ENCODE data around the gene CDC42BPB. TPM values are rescaled to one million over a fixed set of nuclear protein-coding genes. Genes with fewer than 3 reads are reported as not detected.

The CDC42BPB gene, protein sequence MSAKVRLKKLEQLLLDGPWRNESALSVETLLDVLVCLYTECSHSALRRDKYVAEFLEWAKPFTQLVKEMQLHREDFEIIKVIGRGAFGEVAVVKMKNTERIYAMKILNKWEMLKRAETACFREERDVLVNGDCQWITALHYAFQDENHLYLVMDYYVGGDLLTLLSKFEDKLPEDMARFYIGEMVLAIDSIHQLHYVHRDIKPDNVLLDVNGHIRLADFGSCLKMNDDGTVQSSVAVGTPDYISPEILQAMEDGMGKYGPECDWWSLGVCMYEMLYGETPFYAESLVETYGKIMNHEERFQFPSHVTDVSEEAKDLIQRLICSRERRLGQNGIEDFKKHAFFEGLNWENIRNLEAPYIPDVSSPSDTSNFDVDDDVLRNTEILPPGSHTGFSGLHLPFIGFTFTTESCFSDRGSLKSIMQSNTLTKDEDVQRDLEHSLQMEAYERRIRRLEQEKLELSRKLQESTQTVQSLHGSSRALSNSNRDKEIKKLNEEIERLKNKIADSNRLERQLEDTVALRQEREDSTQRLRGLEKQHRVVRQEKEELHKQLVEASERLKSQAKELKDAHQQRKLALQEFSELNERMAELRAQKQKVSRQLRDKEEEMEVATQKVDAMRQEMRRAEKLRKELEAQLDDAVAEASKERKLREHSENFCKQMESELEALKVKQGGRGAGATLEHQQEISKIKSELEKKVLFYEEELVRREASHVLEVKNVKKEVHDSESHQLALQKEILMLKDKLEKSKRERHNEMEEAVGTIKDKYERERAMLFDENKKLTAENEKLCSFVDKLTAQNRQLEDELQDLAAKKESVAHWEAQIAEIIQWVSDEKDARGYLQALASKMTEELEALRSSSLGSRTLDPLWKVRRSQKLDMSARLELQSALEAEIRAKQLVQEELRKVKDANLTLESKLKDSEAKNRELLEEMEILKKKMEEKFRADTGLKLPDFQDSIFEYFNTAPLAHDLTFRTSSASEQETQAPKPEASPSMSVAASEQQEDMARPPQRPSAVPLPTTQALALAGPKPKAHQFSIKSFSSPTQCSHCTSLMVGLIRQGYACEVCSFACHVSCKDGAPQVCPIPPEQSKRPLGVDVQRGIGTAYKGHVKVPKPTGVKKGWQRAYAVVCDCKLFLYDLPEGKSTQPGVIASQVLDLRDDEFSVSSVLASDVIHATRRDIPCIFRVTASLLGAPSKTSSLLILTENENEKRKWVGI (N-terminal part only)
- polyA plus RNA-seq (2013, experiment 1 of 2; ENCODE audit: insufficient read length) = 76.9 TPM
- polyA plus RNA-seq (2013, experiment 2 of 2; ENCODE audit: insufficient read length) = 76.1 TPM

DNA sequence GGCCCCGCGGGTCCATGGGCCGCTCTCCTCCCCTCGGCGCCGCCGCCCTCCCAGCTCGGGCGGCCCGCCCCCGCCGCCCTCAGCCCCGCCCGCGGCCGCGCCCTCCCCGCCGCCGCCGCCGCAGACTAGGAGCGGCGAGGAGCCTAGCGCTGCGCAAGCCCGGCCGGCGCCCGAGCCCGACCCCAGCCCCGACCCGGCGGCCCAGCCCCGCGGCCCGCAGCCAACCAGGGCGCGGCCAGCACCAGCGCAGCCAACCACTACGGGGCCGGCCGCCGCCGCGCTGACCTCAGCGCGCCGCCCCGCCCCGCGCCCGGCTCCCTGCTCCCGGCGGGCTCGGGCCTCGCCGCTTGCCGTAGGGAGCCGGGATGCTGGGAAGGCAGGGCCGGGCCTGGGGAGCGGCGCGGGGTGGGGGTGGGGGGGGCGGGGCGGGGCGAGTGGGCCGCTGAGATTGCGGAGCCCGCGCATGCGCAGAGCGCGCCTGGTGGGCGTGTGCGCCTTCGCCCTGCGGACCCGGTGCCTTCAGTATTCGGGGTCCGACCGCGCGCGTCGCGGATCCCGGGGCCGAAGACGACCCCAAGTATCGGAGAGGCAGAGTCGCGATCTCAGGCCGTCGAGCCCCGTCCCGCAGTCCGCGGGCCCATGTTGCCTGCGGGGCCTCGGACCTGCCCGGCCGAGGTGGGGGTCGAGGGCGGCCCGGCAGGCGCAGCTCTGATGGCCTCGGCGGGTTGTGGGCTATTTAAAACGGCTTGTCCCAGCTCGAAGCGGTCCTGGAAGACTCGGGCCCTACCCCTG lies at the start of gene CDC42BPB:
Gene CDC42BPB, minus strand, starts transcription at position 178 of the 792 bp plus-strand sequence. CDS start 376 bp downstream, outside the sequence.
- DNase-seq = peak; percentile 96

DNA sequence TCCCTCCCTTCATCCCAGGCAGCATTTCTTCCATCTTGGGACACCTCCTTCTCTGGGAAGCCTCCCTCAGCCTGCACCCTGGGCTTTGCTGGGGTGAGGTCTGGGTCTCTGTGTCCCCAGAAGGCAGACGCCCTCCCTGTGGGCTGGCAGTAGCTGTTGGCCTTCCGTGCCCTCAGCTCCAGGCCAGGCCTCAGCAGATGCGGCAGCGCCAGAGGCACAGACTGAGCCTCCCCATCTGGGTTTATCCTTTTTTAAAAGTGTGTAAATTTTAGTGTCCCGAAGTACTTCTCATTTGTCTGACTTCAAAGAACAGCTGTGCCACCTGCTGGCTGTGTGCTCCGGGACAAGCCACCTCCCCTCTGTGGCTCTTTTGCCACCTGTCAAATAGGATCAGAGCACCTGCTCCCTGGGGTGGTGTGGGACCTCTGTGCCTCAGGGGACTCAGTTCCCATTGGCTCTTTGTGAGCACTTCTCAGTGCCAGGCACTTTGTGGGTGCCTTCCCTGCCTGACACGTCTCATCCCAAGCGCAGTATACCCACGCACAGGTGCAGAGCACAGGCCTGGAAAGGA lies 48.3 kb upstream of the CDC42BPB start:
- no peak for DNase-seq

DNA sequence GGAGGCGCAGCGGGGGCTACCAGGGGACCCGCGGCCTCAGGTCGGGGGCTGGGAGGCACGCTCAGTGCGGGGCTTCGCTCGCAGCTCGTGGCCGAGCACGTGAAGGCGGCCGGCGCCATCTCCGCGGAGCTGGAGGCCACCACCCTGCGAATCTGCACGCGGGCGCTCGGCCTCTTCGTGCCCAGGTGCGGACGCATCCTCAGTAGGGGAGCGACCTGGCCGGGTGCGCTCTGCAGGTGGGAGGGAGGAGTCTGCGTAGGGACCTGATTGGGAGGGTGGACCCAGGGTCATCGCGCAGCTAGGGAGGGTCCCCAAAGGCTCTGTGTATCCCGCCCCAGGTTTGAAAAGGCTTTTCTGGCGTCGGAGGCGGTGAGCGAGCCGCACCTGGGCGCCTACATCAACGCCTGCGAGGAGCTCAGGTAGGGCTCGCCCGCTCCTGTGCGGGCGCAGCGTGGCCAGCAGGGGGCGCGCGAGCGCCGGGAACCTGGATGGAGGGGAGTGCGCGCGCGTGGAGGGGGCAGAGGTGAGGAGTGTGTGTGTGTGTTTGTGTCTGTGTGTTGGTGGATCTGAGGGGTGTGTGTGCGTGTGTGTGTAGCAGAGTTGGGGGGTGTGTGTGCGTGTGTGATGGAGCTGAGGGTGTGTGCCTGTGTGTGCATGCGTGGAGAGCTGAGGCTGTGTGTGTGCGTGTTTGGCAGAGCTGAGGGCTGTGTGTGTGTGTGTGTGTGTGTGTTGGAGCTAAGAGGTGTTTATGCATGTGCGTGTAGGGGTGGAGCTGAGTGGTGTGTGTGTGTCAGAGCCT lies 47.5 kb upstream of the CDC42BPB start:
- DNase-seq = peak; percentile 41

DNA sequence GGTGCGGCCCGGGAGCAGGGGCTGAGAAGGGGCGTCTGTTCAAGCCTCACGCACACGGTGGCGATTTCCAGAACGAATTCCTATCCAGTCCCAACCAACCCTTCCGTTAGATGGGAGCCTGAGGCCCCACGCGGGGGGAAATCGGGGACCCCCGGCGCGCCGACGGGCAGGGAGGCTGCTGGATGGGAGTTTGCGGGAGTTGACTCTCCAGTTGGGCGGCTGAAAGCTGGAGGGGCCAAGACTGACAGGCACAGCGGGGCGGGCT lies 47.0 kb upstream of the CDC42BPB start:
- no peak for DNase-seq

DNA sequence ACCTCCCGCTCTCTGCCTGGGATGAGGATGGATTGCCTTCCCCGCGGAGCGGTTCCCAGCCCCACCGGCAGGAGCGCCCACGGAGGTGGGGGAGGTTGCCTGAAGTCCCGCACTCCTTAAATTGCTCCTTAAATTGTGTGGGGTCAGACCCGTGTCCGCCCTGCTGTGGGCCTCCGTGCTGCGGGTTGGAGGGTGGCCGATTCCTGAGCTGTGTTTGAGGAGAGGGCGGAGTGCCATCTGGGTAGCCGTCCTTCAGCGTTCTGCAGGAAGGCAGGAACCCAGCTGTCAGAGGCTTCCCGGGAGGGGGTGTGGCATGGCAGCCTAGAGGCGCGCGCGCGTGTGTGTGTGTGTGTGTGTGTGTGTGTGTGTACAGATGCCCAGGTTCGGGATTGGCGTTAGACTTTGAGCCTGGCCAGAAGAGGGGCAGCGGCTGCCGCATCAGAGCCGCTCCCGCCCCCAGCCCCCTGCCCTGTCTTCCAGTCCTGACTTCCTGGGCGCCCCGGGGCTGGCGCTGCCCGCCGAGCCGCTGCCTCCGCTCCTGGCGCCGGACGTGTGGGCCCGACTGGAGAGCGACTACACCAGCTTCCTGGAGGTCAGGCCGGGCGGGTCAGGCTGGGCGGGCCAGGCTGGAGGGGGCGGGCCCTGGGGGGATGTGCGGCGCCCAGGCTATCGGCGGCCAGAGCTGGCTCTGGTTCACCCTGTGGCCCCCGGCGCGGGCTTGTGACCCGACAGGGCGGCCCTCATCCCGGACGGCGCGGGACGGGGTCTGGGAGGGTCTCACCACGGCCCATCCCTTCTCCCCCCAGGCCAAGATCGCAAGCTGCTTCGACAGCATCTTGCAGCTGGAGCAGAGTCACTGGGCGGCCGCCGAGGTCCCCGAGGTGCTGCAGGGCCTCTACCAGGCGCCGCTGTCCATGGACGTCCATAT lies 46.4 kb upstream of the CDC42BPB start:
- peak; percentile 44 for DNase-seq

DNA sequence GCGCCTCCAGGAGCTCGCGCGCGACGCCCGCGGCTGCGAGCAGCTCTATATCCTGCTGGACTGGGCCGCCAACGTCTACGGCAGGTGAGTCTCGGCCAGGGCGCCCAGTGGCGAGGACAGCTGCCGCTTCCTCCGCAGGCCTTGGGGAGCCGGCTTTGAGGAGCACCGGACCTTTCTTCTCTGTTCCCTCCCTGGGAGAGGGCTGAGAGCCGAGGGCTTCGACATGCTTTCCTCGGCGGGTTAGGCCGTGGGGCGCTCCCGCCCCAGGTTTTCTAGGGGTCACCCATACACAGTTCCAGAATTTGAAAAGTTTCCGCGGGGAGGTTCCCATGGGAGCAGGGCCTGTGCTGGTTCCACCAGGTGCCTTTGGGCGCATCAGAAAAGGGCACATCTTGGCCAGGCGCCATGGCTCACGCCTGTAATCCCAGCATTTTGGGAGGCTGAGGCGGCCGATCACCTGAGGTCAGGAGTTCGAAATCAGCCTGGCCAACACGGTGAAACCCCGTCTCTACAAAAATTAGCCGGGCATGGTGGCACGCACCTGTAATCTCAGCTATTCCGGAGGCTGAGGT lies 45.4 kb upstream of the CDC42BPB start:
- no peak for DNase-seq

DNA sequence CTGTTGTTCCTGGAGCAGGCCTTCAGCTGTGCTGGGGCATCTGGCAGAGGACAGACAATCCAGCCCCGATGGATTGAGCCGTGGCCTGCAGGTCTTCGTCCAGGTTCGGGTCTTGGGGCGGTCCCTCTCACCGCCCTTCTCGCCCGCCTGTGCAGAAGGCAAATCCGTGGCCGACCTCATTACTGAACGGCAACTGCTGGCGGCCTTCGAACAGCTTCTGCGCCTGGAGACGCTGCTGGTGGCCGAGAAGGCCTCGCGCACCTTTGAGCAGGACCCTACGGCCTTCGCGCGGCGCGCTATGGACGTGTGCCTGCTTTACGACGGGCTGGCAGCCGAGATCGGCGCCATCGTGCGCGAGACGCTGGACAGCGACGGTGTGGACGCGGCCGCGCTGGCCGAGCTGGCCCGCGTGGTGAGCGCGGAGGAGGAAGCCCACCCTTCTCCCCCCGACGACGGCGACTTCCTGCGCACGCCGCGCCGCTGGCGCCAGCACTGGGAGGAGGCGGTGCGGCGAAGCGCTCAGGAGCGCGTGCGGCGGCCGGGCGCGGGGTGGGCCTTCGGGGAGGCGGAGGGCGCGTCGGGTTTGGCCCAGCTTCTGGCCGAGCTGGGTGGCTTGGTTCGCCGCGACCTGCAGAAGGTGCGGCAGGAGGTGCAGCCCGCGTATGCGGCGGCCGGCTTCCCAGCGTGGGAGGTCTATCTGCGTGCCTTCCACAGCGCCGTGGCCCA lies 44.8 kb upstream of the CDC42BPB start:
- no peak for DNase-seq

DNA sequence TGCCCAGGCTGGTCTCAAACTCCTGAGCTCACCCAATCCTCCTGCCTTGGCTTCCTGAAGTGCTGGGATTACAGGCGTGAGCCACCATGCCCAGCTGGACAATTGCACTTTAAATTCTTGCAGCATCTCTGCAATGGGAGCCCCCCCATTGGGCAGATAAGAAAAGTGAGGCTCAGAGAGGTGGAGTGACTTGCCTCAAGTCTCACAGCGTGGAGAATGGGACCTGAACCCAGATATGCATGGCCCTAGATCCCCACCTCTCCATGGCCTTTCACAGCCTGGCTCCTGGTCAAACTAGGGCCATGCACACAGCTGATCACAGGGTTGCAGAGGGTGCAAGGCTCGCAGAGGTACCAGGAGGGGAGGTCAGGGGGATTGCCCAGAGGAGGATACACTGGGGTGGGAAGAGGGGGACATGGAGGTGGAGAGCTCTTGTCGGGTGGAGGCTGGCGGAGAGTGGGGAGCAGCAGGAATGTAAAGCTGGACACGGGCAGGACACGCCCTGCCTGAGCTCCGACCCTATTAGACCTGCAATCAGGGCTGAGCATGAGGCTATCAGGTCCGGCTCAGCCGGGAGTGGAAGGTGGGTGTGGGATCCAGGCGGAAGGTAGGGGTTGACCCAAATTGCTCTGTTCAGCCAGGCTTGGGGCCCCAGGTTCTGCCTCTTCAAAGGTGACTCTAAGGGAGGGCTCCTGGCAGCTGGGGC lies 44.1 kb upstream of the CDC42BPB start:
- no peak for DNase-seq

DNA sequence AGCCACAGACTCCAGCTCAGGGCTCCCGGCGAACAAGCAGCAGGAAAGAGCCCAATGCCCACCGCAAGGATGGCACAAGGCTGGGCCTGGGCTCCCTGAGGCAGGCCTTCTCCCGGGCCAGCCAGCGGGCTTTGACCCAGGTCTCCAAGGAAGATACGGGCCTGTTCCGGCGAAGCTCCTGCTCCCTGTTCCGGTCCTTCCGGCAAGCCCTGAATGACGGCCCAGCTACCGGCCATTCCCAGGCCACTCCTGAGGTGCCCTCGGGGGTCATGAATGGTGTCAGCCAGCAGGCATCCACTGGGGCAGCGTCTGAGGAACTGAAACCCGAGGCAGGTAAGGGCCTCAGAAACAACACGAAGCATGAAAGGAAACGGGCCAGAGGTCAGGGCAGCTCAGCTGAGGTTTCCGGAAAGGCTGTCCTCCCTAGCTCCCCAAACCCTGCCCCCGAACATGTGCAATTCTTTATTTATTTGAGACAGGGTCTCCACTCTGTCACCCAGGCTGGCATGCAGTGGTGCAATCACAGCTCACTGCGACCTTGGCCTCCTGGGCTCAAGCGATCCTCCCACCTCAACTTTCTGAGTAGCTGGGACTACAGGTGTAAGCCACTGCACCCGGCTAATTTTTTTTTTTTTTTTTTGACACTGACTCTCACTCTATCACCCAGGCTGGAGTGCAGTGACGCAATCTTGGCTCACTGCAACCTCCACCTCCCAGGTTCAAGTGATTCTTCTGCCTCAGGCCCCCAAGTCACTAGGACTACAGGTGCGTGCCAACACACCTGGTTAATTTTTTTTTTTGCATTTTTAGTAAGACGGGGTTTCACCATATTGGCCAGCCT lies 43.2 kb upstream of the CDC42BPB start:
- no peak for DNase-seq

DNA sequence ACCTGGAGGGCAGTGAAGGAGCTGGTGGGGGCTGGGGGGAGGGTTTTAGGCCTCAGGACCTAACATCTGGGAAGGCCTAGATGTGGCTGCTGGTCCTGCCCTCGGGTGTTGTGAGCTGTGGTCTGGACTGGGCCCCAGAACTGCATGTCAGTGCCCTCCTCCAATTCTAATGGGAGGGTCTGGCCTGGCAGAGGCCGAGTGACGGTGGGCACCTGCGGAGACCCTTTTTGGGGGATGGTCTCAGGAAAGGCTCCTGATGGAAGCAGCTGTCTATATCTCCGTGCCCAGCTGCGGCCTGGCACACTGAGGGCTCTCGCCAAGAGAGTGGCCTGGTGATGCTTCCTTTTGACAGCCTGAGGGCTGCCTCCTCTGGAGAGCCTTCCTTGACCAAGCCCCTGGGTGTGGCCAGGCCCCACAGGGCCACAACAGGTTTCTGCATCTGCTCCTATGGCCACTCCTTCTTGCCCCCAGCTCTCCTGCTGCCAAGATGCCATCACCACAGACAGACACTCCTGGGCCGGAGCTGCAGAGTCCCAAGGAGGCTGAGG lies 42.5 kb upstream of the CDC42BPB start:
- no peak for DNase-seq

DNA sequence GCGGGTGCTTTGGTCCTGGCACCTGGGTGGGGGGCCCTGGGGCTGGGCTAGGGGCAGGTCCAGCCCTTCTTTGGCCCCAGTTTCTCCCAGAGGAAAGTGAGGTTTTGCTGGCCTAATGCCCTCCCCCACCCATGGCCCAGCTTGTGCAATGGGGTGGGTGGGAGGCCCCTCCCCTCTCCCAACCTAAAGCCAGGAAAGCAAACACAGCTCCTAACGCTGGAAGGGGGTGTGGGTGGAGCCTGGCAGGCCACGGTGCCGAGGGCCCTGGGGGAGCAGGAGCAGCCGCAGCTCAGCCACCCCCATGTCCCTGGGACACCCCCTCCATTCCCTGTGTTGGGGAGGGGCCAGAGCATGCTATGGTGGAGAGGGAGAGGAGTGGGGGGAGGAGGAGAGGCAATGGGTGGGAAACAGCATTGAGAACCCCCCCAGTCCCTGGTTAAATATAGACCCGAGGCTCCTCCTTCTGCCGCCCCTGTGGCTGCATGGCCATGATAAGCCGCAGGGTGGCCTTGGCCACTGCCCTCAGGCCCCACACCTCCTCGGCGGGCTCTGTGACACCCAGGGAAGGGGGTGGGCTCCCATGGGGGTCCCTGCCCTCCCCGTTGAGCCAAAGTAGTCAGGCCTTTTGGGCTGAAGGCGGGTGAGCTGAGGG lies 41.9 kb upstream of the CDC42BPB start:
- DNase-seq = no peak

DNA sequence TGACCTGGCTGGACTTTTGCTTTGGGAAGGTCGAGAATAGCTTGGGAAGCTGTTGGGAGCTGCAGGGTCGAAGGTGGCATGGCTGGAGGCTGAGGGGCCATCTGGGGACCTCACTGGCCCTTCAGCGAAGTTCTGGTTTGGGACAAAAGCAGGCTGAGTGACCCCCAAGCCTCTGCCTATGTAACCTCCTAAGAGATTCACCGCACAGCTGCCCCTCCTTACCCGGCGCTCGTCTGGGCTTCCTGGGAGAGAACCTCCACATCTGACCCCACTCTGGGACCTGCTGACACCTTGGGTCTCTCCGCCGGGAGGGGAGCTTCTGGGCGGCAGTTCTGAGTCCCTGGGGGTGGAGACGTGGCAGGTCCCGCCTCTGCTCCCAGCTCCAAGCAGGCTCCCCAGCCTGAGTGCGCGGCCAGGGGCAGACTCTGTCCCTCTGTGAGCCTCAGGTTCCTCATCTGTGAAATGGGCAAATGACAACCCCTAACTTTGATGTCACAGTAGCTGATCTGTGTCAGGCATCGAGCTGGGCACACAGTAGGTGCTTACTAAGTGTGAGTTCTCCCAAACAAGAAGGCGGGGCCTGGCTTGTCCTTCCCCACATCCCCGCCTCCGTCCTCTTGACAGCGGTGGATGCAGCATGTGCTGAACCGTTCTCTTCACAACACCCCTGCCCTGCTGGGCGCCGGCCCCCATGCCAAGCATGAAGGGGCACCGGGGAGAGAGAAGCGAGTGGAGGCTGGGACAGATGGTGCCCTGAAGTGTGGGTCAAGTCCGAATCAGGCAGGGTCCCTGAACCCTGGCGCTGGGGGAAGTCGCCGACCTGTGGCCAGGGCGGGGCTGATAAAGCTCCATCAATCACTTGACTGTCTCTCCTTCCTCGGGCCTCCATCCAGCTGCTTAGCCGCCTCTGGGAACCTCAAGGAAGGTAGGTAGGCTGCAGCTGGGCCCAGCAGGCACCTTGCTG lies 40.9 kb upstream of the CDC42BPB start:
- no peak for DNase-seq

DNA sequence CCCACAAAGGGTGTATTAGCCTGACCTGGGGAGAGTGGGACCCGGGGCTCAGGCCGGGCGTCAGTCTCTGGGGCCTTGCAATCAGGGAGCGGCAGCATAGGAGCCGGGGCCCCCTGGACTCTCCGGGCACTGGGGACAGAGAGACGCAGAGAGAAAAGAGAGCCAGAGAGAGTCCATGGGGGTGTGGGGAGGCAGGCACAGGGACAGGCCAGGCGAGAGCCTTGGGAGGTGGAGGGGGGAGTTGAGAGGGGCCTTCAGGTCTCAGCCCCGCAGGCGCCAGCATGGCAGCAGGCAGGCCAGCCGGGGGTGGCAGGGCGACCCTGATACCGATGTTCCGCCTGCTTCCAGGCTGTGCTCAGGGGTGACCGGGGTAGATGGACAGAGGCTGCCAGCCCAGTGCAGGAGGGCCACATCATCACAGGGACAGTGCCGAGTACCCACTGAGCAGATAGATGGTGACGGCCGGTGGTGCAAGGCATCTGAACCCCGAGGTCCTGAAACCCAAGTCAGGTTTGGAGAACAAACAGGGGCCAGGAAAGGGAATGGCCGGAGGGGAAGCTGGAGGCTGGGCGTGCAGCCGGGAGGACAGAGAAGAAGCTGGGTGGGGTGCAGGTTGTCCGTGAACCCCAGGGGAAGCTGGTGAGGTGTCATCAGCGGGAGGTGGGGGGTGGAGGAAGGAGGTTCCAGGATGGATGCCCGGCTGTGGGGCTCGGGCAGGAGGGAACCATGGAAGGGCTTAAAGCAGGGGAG lies 40.1 kb upstream of the CDC42BPB start:
- DNase-seq = no peak

DNA sequence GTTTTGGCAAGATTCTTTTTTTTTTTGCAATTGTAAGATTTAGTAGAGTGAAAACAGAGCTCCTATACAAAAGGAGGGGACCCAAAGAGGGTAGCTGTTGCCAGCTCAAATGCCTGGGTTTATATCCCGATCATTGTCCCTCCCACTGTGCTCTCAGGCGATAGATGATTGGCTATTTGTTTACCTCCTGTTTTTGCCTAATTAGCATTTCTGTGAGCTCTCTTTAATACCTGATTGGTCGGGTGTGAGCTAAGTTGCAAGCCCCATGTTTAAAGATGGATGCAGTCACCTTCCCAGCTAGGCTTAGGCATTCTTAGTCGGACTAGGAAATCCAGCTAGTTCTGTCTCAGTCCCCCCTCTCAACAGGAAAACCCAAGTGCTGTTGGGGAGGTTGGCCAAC lies 39.0 kb upstream of the CDC42BPB start:
- no peak for DNase-seq

Data from fibroblast of skin of abdomen (primary cell).